HG02623 (cell line): ENCODE measurements around the gene GNAI2.
A peak's percentile ranks its signal among the peaks of the same experiment; 100 is the strongest.
"Not testable (repeated sequence)": the region's sequence is repeated elsewhere in the genome, so short reads cannot be mapped to it uniquely, and the experiment has no call there.

Source experiments
- ATAC-seq: cut with Tn5 transposase; IDR thresholded peaks from one replicate; pipeline ENCODE4 v1.9.1; 2021; ENCODE audit warnings: moderate library complexity; ENCODE audit not compliant: unreplicated experiment

Gene GNAI2

DNA sequence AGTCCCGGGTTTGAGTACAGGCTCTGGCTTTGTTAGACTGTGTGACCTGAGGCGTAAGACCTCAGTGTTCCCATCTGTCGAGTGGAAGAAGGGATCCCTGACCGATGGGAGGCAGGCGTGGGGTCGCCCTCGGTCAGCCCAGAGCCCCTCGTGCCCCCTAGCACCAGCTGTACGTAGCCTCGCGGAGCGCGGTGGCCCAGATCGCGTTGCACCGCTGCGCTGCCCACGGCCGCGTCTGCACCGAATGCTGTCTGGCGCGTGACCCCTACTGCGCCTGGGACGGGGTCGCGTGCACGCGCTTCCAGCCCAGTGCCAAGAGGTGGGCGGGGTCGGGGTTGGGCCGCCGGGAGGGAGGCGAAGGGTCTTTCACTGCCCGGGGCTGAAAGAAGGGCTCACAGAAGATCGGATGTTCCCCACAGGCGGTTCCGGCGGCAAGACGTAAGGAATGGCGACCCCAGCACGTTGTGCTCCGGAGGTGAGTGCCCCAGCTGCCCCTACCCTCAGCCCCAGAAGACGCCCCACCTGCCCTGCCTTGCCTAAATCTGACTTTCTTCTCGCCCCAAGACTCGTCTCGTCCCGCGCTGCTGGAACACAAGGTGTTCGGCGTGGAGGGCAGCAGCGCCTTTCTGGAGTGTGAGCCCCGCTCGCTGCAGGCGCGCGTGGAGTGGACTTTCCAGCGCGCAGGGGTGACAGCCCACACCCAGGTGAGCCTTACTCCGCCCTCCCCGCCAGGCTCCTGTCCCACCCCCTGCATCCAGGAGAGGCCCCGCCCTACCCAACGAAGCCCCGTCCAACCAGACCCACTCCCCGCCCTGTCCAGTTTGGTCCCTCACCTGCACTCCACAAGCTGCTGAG is 39.4 kb downstream of the GNAI2 start:
- ATAC-seq, result no peak

- ATAC-seq, result no peak
Observed at GRCh38 chr3:50275996-50276761, 40.2 kb downstream of the GNAI2 start.

DNA sequence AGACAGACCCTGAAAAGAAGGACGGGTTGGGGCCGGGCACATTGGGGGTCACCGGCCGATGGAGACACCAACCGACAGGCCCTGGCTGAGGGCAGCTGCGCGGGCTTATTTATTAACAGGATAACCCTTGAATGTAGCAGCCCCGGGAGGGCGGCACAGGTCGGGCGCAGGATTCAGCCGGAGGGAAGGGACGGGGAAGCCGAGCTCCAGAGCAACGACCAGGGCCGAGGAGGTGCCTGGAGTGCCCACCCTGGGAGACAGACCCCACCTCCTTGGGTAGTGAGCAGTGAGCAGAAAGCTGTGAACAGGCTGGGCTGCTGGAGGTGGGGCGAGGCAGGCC is 40.7 kb downstream of the GNAI2 start:
- no peak for ATAC-seq

DNA sequence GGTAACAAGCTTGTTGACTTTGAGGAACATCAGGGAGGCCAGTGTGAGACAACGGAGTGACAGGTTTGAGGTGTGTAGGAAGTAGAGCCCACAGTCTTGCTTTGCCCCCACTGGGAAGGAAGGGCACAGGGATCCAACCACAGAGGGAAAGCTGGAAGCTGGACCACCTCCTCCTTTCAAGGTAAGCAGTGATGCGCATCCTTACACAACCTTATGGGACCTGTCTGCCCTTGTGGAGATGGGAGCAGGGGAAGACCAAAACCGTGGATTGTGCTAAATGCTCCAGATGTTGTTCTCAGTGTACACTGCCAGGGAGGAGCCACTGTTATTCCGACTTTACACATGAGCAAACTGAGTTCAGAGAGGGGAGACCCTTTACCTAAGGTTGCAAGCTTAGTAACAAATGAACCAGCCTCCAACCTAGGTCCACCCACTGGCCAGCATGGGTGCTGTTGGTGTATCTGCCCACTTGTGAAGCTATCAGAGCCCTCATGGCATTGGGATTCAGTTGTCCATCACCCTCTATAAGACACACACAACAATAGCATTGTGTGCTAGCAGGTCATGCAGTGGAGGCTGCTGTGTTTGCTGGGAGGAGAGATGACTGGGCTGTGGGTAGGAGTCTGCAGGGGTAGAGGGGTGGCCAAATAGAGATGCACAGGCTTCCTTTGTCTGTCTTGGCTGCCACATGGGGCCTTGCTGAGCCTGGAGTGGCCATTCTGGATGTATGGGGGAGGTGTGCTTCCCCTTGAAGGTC is 42.3 kb downstream of the GNAI2 start:
- no peak for ATAC-seq

DNA sequence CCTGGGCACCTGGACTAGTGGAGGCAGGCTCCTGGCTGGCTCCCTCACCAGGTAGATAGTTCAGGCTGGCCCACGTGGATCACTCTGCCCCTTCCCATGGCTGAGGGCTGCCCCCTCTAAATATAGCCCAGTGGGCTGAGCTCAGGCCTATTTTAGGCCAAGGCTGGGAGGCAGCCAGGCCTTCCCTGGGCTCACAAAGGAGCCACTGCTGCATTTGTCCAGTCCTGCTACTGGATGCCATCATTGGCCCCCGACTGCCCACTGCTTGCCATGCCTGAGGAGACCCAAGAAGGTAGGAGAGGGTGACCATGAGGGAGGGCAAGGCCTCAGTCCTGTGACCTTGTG is 42.8 kb downstream of the GNAI2 start, which contains the start of gene LSMEM2:
Gene LSMEM2 (plus strand): TSS at position 208 of the 345 bp plus-strand sequence. CDS start 27 bp downstream, at position 235.
- ATAC-seq, result no peak

DNA sequence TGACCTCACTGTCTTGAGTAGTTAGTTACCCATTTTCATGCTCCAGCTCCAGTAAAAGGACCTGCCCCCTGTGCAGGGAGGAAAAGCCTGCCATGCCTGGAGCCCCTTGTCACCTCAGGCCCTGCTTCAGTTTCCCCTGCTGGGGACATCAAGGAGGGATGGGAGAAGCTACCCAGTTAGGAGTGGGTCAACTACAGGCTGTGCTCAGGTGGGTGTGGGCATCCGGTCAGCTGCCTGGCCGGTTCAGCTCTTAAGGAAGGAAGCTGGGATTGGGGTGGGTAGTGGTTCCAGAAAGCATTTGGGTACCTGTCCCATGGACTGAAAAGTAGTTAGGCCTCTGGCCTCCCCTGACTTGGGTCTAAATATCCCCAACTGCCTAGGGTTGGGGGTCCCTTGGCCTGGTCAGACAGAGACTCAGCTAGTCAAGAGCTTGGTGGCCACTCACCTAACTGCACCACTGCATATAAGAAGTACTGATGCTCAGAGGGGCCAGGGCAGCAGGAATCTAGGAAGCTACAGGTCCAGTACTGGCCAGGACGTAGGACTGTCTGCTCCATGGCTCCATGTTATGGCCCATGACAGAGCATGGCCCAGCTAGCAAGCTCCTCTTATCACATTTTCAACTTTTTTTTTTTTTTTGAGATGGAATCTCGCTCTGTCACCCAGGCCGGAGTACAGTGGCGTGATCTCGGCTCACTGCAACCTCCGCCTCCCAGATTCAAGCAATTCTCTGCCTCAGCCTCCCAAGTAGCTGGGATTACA is 43.4 kb downstream of the GNAI2 start:
- no peak for ATAC-seq

DNA sequence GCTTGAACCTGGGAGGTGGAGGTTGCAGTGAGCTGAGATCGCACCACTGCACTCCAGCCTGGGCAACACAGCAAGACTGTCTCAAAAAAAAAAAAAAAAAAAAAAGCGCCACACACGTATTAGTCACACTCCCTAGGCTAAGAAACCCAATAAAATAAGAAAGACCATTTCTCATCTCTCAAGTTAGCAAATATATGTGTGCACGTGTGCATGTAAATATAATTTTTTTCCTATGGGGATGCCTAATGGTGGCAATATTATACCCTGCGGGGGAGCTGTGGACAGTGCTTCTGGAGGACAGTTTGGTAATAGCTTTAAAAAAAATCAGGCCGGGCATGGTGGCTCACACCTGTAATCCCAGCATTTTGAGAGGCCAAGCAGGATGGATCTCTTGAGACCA is 48.1 kb downstream of the GNAI2 start:
- not testable (repeated sequence) for ATAC-seq

GRCh38 chr3:50286322-50287227 is 50.6 kb downstream of the GNAI2 start:
- no peak for ATAC-seq

DNA sequence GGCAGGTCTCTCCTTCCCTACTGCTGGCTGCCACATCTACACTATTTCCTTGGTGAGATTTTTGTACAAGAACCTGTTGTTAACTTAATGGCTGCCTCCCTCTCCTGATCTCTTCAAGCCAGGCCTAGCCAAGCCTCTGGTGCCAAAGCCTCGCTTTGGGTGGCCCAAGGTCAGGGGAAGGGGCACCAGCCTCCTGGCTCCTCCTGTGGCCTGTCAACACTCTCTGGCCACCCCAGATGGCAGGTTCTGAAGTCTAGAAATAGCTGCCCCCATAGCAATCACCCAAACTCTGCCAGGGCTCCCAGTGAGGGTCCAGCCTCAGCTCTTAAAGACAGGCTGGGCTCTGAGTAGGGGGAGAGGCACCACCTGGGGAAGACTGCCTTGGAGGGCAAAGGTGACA is 51.3 kb downstream of the GNAI2 start:
- no peak for ATAC-seq

DNA sequence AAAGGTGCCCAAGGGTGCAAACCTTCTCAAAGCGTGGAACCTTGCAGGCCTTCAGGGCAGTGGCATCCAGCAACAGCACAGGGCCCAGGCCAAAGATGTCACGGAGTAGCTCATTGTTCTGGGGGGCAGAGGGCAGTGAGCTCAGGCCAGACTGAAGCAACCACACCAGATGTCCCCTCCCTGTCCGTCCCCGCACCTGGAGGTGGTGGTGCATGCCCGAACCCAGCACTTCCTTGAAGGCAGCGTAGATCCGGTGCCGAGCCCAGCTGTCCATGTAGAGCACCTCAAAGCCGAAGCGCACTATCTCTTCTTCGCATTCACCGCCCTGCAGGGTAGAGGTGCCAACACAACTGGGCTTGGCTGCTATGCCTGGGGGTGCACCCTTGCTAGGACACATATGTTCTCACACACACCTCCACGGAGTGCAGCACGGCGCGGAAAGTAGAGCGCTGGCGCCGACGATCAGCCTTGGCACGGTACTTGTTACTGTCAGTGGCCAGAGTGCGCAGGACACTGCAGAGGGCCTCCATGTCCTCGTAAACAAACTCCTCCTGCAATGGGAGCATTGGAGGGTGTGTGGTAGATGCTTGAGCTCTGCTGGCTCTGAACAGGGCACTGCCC is 52.5 kb downstream of the GNAI2 start:
- ATAC-seq, result no peak

DNA sequence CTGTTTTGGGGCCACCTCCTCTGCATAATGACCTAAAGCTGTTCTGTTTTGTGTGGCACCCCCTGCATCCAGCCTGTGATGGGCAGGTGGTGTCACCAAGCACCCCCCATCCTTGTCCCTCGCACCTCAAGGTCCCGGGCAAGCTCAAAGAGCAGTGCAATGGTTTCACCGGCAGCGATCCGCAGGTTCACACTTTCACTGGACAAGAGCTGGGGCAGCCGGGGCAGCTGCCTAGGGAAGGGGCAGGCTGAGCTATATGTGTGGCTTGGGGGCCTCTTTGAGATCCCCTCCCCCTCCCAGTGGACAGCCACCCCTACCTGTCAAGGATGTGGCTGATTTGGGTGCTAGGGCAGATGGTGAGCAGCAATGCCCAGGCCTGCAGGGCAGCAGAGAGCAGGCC is 53.1 kb downstream of the GNAI2 start:
- no peak for ATAC-seq

DNA sequence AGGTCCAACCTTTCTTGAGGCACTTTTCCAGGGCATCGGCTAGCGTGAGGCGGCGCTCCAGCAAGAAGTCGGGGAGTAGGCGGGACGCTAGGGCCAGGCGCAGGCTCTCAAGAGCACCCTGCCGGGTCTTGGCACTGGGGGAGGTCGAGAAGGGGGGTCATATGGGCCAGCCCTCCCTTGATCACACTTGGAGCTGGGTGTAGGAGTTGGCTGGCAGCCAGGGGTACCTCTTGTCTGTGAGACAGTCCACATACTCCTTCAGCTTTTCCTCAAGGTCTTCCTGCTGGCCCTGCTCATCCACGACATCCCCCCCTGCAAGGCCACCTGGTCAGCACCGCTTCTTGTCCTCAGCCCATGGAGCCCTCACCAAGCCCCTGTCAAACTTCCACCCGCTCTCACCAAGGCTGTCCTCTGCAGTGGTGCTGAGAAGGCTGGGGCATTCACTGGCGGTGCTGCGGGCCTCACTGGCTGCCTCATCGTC is 54.2 kb downstream of the GNAI2 start:
- ATAC-seq, result no peak

- peak; percentile 94 for ATAC-seq
Observed at GRCh38 chr3:50292159-50293078, 56.4 kb downstream of the GNAI2 start, which contains the start of gene IFRD2. Gene IFRD2 (minus strand): TSS chr3:50292429. CDS start chr3:50292274, 155 bp downstream.

DNA sequence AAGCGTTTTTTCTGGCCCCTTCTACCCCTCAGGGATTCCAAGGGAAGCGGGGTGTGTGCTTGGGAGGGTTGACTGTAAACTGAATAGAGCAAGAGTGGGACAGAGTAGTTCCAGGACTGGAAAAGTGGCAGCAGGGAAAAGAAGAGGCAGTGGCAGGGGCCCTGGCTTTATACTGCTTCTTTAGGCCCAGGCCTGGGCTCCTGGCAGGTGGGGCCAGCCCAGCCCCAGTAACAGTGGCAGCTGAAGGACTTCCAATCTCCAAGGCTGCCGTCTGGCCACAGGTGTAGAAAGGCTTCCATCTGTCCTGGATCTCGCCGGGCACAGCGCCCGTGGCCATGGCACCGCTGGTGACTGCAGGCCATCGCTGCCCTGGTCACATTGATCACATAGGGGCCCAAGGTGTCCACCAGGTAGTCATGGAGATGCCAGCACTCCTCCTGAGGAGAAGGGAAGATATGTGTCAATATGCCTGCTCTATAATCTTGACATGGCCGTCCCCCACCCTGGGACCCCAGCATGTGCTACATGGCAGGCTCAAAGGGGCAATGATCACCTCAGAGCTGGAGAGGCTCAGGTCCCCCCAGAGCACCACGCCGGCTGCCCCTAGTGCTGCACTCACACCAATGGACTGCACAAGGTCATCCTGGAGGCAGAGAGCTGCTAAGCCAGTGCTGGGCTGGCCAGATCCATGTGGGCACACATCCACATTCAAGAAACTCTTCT is 57.2 kb downstream of the GNAI2 start:
- ATAC-seq, result no peak

DNA sequence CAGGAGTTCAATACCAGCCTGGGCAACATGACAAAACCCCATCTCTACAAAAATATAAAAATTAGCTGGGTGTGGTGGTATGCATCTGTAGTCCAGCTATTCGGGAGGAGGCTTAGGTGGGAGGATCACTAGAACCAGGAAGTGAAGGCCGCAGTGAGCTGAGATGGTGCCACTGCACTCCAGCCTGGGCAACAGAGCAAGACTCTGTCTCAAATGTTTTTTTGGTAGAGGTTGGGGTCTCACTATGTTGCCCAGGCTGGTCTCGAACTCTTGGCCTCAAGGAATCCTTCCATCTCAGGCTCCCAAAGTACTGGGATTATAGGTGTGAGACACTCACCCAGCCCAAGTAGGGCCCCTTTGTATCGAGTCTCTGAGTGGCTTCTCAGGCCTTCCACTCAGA is 58.1 kb downstream of the GNAI2 start:
- no peak for ATAC-seq

DNA sequence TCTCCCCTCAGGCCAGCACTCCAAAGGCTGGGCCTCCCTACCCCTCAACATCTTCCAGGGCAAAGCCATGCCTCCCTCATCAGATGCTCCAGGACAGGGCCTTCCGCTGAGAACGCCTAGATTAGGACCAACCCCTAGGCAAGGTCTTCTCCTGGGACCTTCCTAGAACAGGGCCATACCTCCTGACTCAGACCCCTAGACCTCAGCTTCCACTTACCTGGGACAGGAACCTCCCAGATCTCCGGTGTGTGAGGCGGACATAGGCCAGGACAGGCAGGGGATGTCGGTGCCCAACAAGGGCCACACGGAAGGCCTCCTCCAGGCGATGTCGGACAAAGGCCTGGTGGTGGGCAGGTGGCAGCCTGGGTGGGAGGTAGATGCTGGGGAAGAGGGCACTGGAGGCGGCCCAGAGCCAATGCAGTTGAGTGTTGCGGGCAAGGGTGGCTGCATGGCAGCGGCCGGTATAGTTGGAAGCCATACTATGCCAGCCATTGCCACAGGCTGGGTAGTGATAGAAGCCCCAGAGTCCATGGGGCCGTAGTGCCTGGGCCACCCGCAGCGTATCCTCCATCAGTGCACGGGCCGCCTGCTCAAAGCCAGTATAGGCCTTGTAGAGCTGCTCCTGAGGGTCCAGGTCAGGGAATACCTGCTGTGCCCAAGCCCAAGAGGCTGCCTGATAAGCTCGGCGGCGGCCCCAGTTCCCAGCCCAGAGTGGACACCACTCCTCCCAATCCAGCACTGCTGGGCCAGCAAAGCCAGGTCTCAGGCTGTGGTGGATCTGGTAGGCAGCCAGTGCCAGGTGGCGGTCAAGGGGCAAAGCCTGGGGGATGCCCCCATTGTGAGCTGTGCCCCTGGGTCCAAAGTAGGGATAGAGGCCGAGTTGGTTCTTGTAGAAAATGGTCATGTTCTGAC is 58.7 kb downstream of the GNAI2 start:
- ATAC-seq, result no peak
